Hepatocyte (in vitro differentiated cells): Measurements from ENCODE around the gene HDAC1. TPM values are rescaled to one million over a fixed set of nuclear protein-coding genes. Genes with fewer than 3 reads are reported as not detected.

Experiments
- DNase-seq: peaks from one replicate; pipeline ENCODE4 v3.0.0-alpha.2; 2016; ENCODE audit warnings: low spot score
- H2AFZ ChIP-seq: fragments of 200-600 bp; sonication (generic); 2 replicates; pipeline ENCODE4 v1.6.0; 2016; ENCODE audit warnings: antibody characterized with exemption, mild to moderate bottlenecking
- H3K27ac ChIP-seq: fragments of 200-600 bp; sonication (generic); 2 replicates; pipeline ENCODE4 v1.5.1; 2016; ENCODE audit warnings: mild to moderate bottlenecking
- H3K27me3 ChIP-seq: fragments of 200-600 bp; sonication (generic); 2 replicates; pipeline ENCODE4 v1.6.1; 2016
- H3K36me3 ChIP-seq: fragments of 200-600 bp; sonication (generic); replicated peaks from 2 replicates; pipeline ENCODE4 v1.5.1; 2016; ENCODE audit warnings: low read depth; ENCODE audit not compliant: insufficient read depth
- H3K4me1 ChIP-seq: fragments of 200-600 bp; sonication (generic); 2 replicates; pipeline ENCODE4 v1.5.1; 2016; ENCODE audit warnings: mild to moderate bottlenecking, moderate library complexity; ENCODE audit not compliant: insufficient read depth
- H3K4me2 ChIP-seq: fragments of 200-600 bp; sonication (generic); 2 replicates; pipeline ENCODE4 v1.6.0; 2016
- H3K4me3 ChIP-seq: fragments of 200-600 bp; sonication (generic); 2 replicates; pipeline ENCODE4 v1.5.1; 2016; ENCODE audit warnings: mild to moderate bottlenecking
- H3K79me2 ChIP-seq: fragments of 200-600 bp; sonication (generic); 2 replicates; pipeline ENCODE4 v1.6.0; 2017; ENCODE audit warnings: mild to moderate bottlenecking
- H3K9me2 ChIP-seq: fragments of 200-600 bp; sonication (generic); replicated peaks from 2 replicates; pipeline ENCODE4 v1.6.0; 2017; ENCODE audit warnings: mild to moderate bottlenecking; ENCODE audit not compliant: insufficient read depth
- H3K9me3 ChIP-seq: fragments of 200-600 bp; sonication (generic); 2 replicates; pipeline ENCODE4 v1.5.1; 2016; ENCODE audit warnings: low read depth, mild to moderate bottlenecking
- H4K20me1 ChIP-seq: fragments of 200-600 bp; sonication (generic); 2 replicates; pipeline ENCODE4 v1.6.0; 2016; ENCODE audit warnings: mild to moderate bottlenecking; ENCODE audit not compliant: insufficient read depth, poor library complexity, severe bottlenecking
- EZH2 ChIP-seq: fragments of 200-600 bp; sonication (generic); IDR thresholded peaks from 2 replicates; pipeline ENCODE4 v1.6.1; 2016; ENCODE audit warnings: antibody characterized with exemption, mild to moderate bottlenecking, borderline replicate concordance
- EZH2phosphoT487 ChIP-seq: fragments of 200-600 bp; sonication (generic); IDR thresholded peaks from one replicate; pipeline ENCODE4 v1.6.1; 2018; ENCODE audit warnings: antibody characterized with exemption, mild to moderate bottlenecking, low read depth, moderate library complexity; ENCODE audit not compliant: unreplicated experiment, severe bottlenecking
- WGBS: methylation state at CpG from one replicate; pipeline ENCODE4 v1.1.6; 2016; ENCODE audit warnings: low lambda C conversion rate; ENCODE audit errors: missing lambda C conversion rate; 5-methylcytosine and 5-hydroxymethylcytosine counted together
- polyA plus RNA-seq: library from polyadenylated mRNA; unstranded; fragments of >200 nt; fragmentation: Nextera tagmentation; extraction: Ambion mirVana; gene quantifications from 2 replicates; pipeline ENCODE4 v1.2.1, GENCODE V29; 2016
- total RNA-seq: library from RNA; depleted of rRNA; stranded (reverse); fragments of >200 nt; gene quantifications from 2 replicates; pipeline ENCODE4 v1.2.3, GENCODE V29; 2014
- TF ChIP-seq, protein P1 (sequence below): fragments of 200-600 bp; sonication (generic); IDR thresholded peaks from 2 replicates; pipeline ENCODE4 v1.5.1; 2016; ENCODE audit warnings: antibody characterized with exemption, mild to moderate bottlenecking; ENCODE audit not compliant: poor library complexity

HDAC1 gene
- total and polyA plus RNA-seq, 2 experiments from 2014 or later, result 94.6 to 117 TPM

DNA sequence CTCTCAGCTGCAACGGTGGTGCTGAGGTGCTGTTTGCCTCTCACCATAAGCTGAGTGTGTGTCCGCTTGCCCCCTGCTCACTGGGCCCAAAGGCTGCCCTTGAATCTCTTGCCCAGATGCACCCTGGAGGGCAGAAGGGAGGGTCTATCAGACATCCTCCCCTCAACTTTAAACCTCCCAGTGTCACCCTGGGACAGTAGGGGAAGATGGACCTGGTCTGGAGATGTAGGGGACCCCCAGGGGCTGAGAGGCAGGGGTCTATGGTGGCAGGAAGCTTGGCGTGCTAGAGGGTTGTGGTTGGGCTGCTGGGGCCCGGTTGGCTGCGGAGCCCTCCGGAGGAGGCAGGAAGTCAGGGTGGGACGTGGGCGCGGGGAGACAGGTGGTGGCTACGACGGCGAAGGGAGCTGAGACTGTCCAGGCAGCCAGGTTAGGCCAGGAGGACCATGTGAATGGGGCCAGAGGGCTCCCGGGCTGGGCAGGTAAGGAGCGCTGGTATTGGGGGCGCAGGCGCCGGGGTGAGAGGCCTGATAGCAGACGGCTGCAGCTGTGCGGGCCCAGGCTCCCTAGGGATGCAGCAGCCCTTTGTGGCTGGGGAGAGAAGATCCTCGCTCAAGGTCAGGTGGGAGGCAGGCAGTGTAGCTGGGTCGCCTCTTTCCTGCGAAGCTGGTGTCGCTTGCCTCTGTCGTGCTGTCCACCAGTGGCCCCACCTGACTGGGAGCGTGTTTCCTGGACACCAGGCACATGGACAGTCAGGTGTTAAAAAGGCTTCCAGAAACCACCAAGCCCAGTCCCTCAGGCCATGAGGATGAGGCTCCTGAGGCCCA lies 40.8 kb upstream of the HDAC1 start, which contains the start of gene LCK:
TSS of gene LCK (plus strand) at position 373 of the 824 bp plus-strand sequence. CDS start 23,065 bp downstream, outside the sequence.
- H4K20me1 ChIP-seq, result no peaks in the 10 kb centered on the region
- no peak within 1 kb of the TSS for H3K4me2 ChIP-seq

DNA sequence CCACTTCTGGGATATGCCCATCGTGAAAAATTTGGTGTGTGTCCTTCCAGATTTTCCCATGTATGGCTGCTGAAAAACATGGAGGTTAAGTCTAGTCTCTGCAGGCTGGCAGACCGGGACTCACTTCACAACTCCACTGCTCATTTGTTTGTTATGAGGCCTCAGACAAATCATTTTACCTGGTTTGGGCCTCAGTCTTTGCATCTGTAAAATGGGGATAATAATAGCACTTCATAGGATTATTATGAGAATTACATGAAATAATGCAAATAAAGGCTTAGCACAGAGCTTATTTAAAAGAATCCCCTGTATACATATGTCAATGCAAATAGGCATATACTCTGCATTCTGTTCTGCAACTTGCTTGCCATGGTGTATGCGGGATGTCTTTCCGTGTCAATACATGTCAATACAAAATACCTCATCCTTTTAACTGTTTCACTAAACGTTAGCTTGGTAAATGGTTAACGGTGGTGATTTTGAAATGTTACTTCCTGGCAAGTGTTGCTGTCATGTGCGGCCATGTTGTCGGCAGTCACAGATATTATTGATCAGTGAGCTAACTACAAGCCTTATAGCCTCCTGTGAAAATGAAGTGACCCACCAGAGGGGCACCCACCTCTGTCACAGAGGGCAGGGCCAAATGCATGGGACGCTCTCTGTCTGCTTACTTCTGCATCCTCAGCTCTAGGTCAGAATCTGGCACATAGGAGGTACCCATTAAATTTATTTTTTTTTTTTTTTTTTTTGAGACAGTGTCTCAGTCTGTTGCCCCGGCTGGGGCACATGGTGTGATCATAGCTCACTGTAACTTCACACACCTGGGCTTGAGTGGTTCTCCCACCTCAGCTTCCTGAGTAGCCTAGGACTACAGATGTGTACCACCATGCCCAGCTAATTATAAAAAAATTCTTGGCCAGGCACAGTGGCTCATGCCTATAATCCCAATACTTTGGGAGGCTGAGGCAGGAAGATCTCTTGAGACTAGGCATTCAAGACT lies 36.5 kb upstream of the HDAC1 start:
- H3K4me3 ChIP-seq, result no peak overlapping the region

More for the DNA sequence above, 40.8 kb upstream of the HDAC1 start, which contains the start of gene LCK:
- H3K36me3 ChIP-seq, result no peaks in the 10 kb centered on the region
- no peak within 1 kb of the TSS for H2AFZ ChIP-seq
- no peaks in the 10 kb centered on the region for H3K9me2 ChIP-seq
- H3K27me3 ChIP-seq, result no peaks in the 10 kb centered on the region
- 89% methylated on average over 25 of the region's 25 CpGs for WGBS
- H3K9me3 ChIP-seq, result no peaks in the 10 kb centered on the region
- no peak for DNase-seq
- H3K27ac ChIP-seq, result no peak within 1 kb of the TSS
- peaks cover 4% of the 10 kb centered on the region for H3K4me1 ChIP-seq
- no peaks in the 10 kb centered on the region for H3K79me2 ChIP-seq
- no peak within 1 kb of the TSS for H3K4me3 ChIP-seq
- TF ChIP-seq, protein P1, sequence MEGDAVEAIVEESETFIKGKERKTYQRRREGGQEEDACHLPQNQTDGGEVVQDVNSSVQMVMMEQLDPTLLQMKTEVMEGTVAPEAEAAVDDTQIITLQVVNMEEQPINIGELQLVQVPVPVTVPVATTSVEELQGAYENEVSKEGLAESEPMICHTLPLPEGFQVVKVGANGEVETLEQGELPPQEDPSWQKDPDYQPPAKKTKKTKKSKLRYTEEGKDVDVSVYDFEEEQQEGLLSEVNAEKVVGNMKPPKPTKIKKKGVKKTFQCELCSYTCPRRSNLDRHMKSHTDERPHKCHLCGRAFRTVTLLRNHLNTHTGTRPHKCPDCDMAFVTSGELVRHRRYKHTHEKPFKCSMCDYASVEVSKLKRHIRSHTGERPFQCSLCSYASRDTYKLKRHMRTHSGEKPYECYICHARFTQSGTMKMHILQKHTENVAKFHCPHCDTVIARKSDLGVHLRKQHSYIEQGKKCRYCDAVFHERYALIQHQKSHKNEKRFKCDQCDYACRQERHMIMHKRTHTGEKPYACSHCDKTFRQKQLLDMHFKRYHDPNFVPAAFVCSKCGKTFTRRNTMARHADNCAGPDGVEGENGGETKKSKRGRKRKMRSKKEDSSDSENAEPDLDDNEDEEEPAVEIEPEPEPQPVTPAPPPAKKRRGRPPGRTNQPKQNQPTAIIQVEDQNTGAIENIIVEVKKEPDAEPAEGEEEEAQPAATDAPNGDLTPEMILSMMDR, result no peak
- TF ChIP-seq EZH2 (no peak), EZH2phosphoT487 (no peak)

DNA sequence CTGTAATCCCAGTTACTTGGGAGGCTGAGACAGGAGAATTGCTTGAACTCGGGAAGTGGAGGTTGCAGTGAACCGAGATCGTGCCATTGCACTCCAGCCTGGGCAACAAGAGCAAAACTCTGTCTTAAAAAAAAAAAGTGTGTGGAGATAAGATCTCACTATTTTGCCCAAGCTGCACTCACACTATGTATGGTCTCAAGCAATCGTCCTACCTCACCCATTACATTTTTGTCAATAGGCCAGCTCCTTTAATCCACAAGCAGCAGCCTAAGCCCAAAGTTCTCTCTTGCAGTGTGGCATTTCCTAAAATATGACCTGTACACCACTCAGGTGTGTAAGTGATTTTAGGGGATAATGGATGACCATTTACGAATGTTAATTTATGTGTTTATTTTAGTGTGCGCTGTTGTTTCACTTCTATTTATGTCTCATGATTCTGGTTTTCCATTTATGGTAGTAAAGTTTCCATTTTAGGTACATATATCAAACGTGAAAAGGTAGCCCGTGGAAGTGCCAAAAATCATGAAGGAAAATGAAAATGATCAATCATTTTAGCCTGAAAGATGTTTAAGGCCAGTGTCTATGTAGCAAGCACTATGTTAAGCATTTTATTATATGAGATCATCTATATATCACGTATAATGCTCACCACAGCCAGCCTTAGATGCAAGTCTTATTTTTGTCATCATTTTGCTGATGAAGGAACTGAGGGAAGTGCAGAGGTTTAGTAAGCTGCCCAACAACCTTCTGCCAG lies 35.2 kb upstream of the HDAC1 start:
- TF ChIP-seq, protein P1, result no peak
- TF ChIP-seq EZH2 (no peak), EZH2phosphoT487 (no peak)
- DNase-seq, result no peak
- no peak overlapping the region for H3K4me3 ChIP-seq
- H3K27me3 ChIP-seq, result no peaks in the 10 kb centered on the region
- no peak overlapping the region for H2AFZ ChIP-seq
- no peaks in the 10 kb centered on the region for H3K36me3 ChIP-seq
- H3K4me2 ChIP-seq, result no peak overlapping the region
- no peak overlapping the region for H3K27ac ChIP-seq
- H3K4me1 ChIP-seq, result no peaks in the 10 kb centered on the region
- H3K9me2 ChIP-seq, result no peaks in the 10 kb centered on the region
- H3K9me3 ChIP-seq, result no peaks in the 10 kb centered on the region
- H3K79me2 ChIP-seq, result no peaks in the 10 kb centered on the region
- H4K20me1 ChIP-seq, result no peaks in the 10 kb centered on the region
- 79% methylated on average over 9 of the region's 9 CpGs for WGBS

More for the DNA sequence above, 36.5 kb upstream of the HDAC1 start:
- Histone ChIP-seq H3K4me1 (no peaks in the 10 kb centered on the region), H3K4me2 (no peak overlapping the region), H3K9me2 (no peaks in the 10 kb centered on the region), H4K20me1 (no peaks in the 10 kb centered on the region), H2AFZ (no peak overlapping the region), H3K36me3 (no peaks in the 10 kb centered on the region), H3K79me2 (no peaks in the 10 kb centered on the region), H3K27me3 (no peaks in the 10 kb centered on the region), H3K27ac (no peak overlapping the region), H3K9me3 (no peaks in the 10 kb centered on the region)
- TF ChIP-seq EZH2phosphoT487 (no peak), EZH2 (no peak)
- TF ChIP-seq, protein P1, result no peak
- no peak for DNase-seq
- 88% methylated on average over 10 of the region's 10 CpGs for WGBS
